Measurements from ENCODE around the gene CHCT1.
"Not testable (repeated sequence)": the region's sequence is repeated elsewhere in the genome, so short reads cannot be mapped to it uniquely, and the experiment has no call there.

The CHCT1 gene

DNA sequence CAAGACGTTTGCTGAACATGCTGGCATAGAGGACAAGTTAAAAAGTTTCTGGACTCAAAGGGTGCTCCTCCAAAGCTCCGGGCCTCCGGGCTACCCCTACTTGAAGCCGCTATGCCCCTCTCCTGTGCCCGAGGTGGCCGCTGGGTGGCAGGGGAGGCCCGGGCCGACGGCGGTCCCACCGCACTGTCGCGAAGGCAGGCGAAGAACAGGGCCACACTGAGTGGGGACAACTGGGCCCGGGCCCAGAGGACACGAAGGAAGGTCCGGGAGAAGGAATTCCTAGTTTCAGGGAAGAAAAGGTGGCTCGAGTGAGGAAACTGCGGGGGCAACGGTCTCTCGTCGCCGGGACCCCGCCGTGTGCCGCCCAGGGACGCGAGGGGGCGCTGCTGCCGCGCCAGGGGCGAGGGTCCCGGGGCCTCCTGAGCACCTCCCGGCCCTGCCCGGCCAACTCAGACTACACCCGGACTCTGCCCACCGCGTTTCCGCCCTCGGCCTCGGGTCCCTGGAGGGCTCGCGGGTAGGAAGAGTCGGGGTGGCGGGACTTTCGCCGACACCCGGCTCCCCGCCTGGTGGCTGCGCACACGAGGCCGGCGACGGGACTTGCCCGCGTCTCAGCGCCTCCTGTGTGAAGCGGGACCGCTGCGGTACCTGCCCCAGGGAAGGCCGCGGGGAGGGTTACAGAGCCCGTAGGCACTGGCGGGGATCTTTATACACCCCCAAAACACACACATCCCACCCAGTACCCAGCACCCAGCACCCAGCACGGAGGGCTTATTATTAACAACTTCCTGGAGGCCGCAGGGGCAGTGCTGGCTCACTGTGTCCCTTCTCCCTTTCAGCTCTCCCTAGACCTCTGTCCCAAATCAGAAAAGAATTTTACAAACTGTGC is 772 bp upstream of the CHCT1 start:
- H3K79me2 ChIP-seq (ENCODE audit: low read length), result no peaks in the 10 kb centered on the region
- H3K4me3 ChIP-seq (ENCODE audit: low read length), result peak overlapping the region; percentile 89
- peak overlapping the region; percentile 96 for H3K4me2 ChIP-seq (ENCODE audit: low read length)
- H3K9ac ChIP-seq (ENCODE audit: low read length), result peak overlapping the region; percentile 75
- peaks cover 14% of the 10 kb centered on the region for H3K4me1 ChIP-seq (ENCODE audit: low read length)
- H3K27me3 ChIP-seq (ENCODE audit: low read depth, low read length), result no peaks in the 10 kb centered on the region
- no peaks in the 10 kb centered on the region for H4K20me1 ChIP-seq (ENCODE audit: insufficient read depth, low read length)
- no peaks in the 10 kb centered on the region for H3K36me3 ChIP-seq (replicated peaks; ENCODE audit: low read depth, low read length)
- H3K9me3 ChIP-seq (ENCODE audit: insufficient read depth, low read length), result no peaks in the 10 kb centered on the region
- peak overlapping the region; percentile 52 for H3K27ac ChIP-seq (ENCODE audit: low read length)
- H2AFZ ChIP-seq (ENCODE audit: low read depth, low read length), result peak overlapping the region; percentile 98
- TF ChIP-seq CTCF (IDR thresholded peaks at IDR 0.05; ENCODE audit: low read depth, low read length) (peak; percentile 99), EZH2phosphoT487 (IDR thresholded peaks at IDR 0.05; ENCODE audit: low read depth) (no peak)

DNA sequence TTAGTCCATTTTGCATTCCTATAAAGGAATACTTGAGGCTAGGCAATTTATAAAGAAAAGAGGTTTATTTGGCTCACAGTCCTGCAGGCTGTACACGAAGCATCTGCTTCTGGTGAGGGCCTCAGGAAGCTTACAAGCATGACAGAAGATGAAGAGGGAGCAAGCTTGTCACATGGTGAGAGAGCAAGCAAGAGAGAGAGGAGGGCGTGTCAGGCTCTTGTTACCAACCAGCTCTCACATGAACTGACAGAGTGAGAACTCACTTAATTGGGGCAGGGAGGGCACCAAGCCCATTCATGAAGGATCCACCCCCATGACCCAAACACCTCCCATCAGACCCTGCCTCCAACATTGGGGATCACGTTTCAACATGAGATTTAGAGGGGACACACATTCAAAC is 1.6 kb downstream of the CHCT1 start:
- Histone ChIP-seq H4K20me1 (ENCODE audit: insufficient read depth, low read length) (no peaks in the 10 kb centered on the region), H3K4me3 (ENCODE audit: low read length) (no peak overlapping the region), H3K4me2 (ENCODE audit: low read length) (no peak overlapping the region), H3K9me3 (ENCODE audit: insufficient read depth, low read length) (no peaks in the 10 kb centered on the region), H3K9ac (ENCODE audit: low read length) (no peak overlapping the region), H3K27me3 (ENCODE audit: low read depth, low read length) (no peaks in the 10 kb centered on the region), H2AFZ (ENCODE audit: low read depth, low read length) (no peak overlapping the region), H3K79me2 (ENCODE audit: low read length) (no peaks in the 10 kb centered on the region), H3K4me1 (ENCODE audit: low read length) (peaks cover 14% of the 10 kb centered on the region), H3K36me3 (replicated peaks; ENCODE audit: low read depth, low read length) (no peaks in the 10 kb centered on the region), H3K27ac (ENCODE audit: low read length) (no peak overlapping the region)
- no peak for TF ChIP-seq EZH2phosphoT487 (IDR thresholded peaks at IDR 0.05; ENCODE audit: low read depth)
- no peak for TF ChIP-seq CTCF (IDR thresholded peaks at IDR 0.05; ENCODE audit: low read depth, low read length)

GRCh38 chr17:60425626-60426025 is 3.3 kb downstream of the CHCT1 start:
- Histone ChIP-seq H3K4me1 (ENCODE audit: low read length) (peaks cover 14% of the 10 kb centered on the region), H2AFZ (ENCODE audit: low read depth, low read length) (no peak overlapping the region), H3K4me2 (ENCODE audit: low read length) (no peak overlapping the region), H4K20me1 (ENCODE audit: insufficient read depth, low read length) (no peaks in the 10 kb centered on the region), H3K9ac (ENCODE audit: low read length) (no peak overlapping the region), H3K79me2 (ENCODE audit: low read length) (no peaks in the 10 kb centered on the region), H3K36me3 (replicated peaks; ENCODE audit: low read depth, low read length) (no peaks in the 10 kb centered on the region), H3K9me3 (ENCODE audit: insufficient read depth, low read length) (no peaks in the 10 kb centered on the region), H3K27ac (ENCODE audit: low read length) (no peak overlapping the region), H3K27me3 (ENCODE audit: low read depth, low read length) (no peaks in the 10 kb centered on the region), H3K4me3 (ENCODE audit: low read length) (no peak overlapping the region)
- TF ChIP-seq CTCF (IDR thresholded peaks at IDR 0.05; ENCODE audit: low read depth, low read length), result no peak
- no peak for TF ChIP-seq EZH2phosphoT487 (IDR thresholded peaks at IDR 0.05; ENCODE audit: low read depth)

DNA sequence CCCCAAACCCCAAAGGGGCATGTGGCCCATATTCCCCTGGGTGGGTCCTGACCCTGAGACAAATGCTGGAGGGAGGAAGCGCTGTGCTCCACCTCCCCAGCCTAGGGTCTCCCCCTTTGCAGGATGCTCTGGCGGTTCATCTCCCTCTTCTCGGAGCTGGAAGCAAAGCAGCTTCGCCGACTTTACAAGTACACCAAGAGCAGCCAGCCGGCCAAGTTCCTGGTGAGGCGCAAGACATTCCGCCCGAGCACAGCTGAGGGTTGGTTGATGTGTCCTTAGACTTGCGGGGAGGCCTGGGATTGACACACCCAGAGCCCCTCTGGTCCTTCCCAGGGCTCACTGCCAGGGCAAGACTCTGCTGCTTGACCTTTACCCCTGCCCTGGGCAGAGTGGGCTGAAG is 4.3 kb downstream of the CHCT1 start:
- TF ChIP-seq EZH2phosphoT487 (IDR thresholded peaks at IDR 0.05; ENCODE audit: low read depth) (no peak), CTCF (IDR thresholded peaks at IDR 0.05; ENCODE audit: low read depth, low read length) (no peak)
- no peaks in the 10 kb centered on the region for H3K27me3 ChIP-seq (ENCODE audit: low read depth, low read length)
- H3K79me2 ChIP-seq (ENCODE audit: low read length), result no peaks in the 10 kb centered on the region
- H3K9ac ChIP-seq (ENCODE audit: low read length), result no peak overlapping the region
- H3K4me2 ChIP-seq (ENCODE audit: low read length), result no peak overlapping the region
- H3K27ac ChIP-seq (ENCODE audit: low read length), result no peak overlapping the region
- no peaks in the 10 kb centered on the region for H3K9me3 ChIP-seq (ENCODE audit: insufficient read depth, low read length)
- no peaks in the 10 kb centered on the region for H4K20me1 ChIP-seq (ENCODE audit: insufficient read depth, low read length)
- H3K36me3 ChIP-seq (replicated peaks; ENCODE audit: low read depth, low read length), result no peaks in the 10 kb centered on the region
- H3K4me1 ChIP-seq (ENCODE audit: low read length), result peaks cover 9% of the 10 kb centered on the region
- no peak overlapping the region for H2AFZ ChIP-seq (ENCODE audit: low read depth, low read length)
- H3K4me3 ChIP-seq (ENCODE audit: low read length), result no peak overlapping the region

- H3K4me2 ChIP-seq (ENCODE audit: low read length); H3K9me3 ChIP-seq (ENCODE audit: insufficient read depth, low read length); H3K27me3 ChIP-seq (ENCODE audit: low read depth, low read length); H3K4me3 ChIP-seq (ENCODE audit: low read length); H3K36me3 ChIP-seq (replicated peaks; ENCODE audit: low read depth, low read length); H2AFZ ChIP-seq (ENCODE audit: low read depth, low read length); H3K79me2 ChIP-seq (ENCODE audit: low read length); H3K4me1 ChIP-seq (ENCODE audit: low read length); H4K20me1 ChIP-seq (ENCODE audit: insufficient read depth, low read length); H3K27ac ChIP-seq (ENCODE audit: low read length); H3K9ac ChIP-seq (ENCODE audit: low read length): not testable (repeated sequence)
Observed at GRCh38 chr17:60428491-60428890, 6.2 kb downstream of the CHCT1 start.

DNA sequence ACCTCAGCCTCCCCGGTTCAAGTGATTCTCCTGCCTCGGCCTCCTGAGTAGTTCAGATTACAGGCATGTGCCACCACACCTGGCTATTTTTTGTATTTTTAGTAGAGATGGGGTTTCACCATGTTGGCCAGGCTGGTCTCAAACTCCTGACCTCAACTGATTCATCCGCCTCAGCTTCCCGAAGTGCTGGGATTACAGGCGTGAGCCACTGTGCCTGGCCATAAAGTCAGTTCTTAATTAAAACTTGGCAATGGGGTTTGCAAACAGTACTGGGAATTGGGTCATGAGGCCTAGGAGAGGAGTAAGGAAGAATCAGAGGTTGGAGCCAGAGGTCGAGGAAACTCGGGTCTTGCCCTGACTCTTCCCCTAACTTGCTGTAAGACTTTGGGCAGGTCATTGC is 8.3 kb downstream of the CHCT1 start:
- H3K27ac ChIP-seq (ENCODE audit: low read length); H4K20me1 ChIP-seq (ENCODE audit: insufficient read depth, low read length); H3K4me3 ChIP-seq (ENCODE audit: low read length); H3K4me1 ChIP-seq (ENCODE audit: low read length); H3K9me3 ChIP-seq (ENCODE audit: insufficient read depth, low read length); H3K4me2 ChIP-seq (ENCODE audit: low read length); H2AFZ ChIP-seq (ENCODE audit: low read depth, low read length); H3K36me3 ChIP-seq (replicated peaks; ENCODE audit: low read depth, low read length); H3K9ac ChIP-seq (ENCODE audit: low read length); H3K27me3 ChIP-seq (ENCODE audit: low read depth, low read length); H3K79me2 ChIP-seq (ENCODE audit: low read length): not testable (repeated sequence)
